Osteoblast (primary cell): Measurements from ENCODE around the gene TMPRSS11E. TPM values are rescaled to one million over a fixed set of nuclear protein-coding genes. Genes with fewer than 3 reads are reported as not detected.

Source experiments
- DNase-seq: peaks from one replicate; pipeline ENCODE4 v3.0.0; 2011; ENCODE audit warnings: low spot score, mixed read lengths; ENCODE audit not compliant: insufficient read length; ENCODE audit errors: missing footprints
- H2AFZ ChIP-seq: 2 replicates; pipeline ENCODE4 v1.6.0; 2011; ENCODE audit warnings: mild to moderate bottlenecking, low read length
- H3K27ac ChIP-seq: 2 replicates; pipeline ENCODE4 v1.5.1; 2011; ENCODE audit warnings: mild to moderate bottlenecking, low read depth, low read length, moderate library complexity
- H3K27me3 ChIP-seq: 2 replicates; pipeline ENCODE4 v1.6.0; 2012; ENCODE audit warnings: mild to moderate bottlenecking, control low read depth, inconsistent platforms, low read length, moderate library complexity; ENCODE audit not compliant: insufficient read depth
- H3K36me3 ChIP-seq: 2 replicates; pipeline ENCODE4 v1.5.1; 2011; ENCODE audit warnings: mild to moderate bottlenecking, low read length, control low read depth, moderate library complexity; ENCODE audit not compliant: insufficient read depth
- H3K4me1 ChIP-seq: 2 replicates; pipeline ENCODE4 v1.5.1; 2011; ENCODE audit warnings: mild to moderate bottlenecking, low read length, control low read depth, moderate library complexity; ENCODE audit not compliant: insufficient read depth
- H3K4me2 ChIP-seq: 2 replicates; pipeline ENCODE4 v1.6.0; 2011; ENCODE audit warnings: mild to moderate bottlenecking, low read length; ENCODE audit not compliant: insufficient read depth
- H3K4me3 ChIP-seq: fragments of 200-600 bp; sonication (generic); 3 replicates; pipeline ENCODE4 v1.5.1; 2012; ENCODE audit warnings: mild to moderate bottlenecking, low read length, inconsistent platforms; ENCODE audit not compliant: insufficient read depth
- H3K79me2 ChIP-seq: 2 replicates; pipeline ENCODE4 v1.6.0; 2012; ENCODE audit warnings: mild to moderate bottlenecking, low read length, control low read depth, inconsistent platforms; ENCODE audit not compliant: insufficient read depth
- H3K9me3 ChIP-seq: 2 replicates; pipeline ENCODE4 v1.5.1; 2011; ENCODE audit warnings: low read depth, low read length, control low read depth
- H4K20me1 ChIP-seq: 2 replicates; pipeline ENCODE4 v1.6.0; 2012; ENCODE audit warnings: mild to moderate bottlenecking, low read length, control low read depth; ENCODE audit not compliant: insufficient read depth
- CTCF ChIP-seq: IDR thresholded peaks from 2 replicates; pipeline ENCODE4 v1.5.1; 2011; ENCODE audit warnings: mild to moderate bottlenecking, low read depth, low read length, moderate library complexity; ENCODE audit errors: extremely low read depth
- total RNA-seq: library from RNA; depleted of rRNA; stranded (reverse); fragments of >200 nt; gene quantifications from 2 replicates; pipeline ENCODE4 v1.2.3, GENCODE V29; 2012

The TMPRSS11E gene
- total RNA-seq, 1 donor: not detected

GRCh38 chr4:68489338-68489737 is 42.1 kb downstream of the TMPRSS11E start:
- Histone ChIP-seq H2AFZ (no peak overlapping the region), H4K20me1 (no peaks in the 10 kb centered on the region), H3K4me2 (no peak overlapping the region), H3K4me1 (no peaks in the 10 kb centered on the region), H3K9me3 (no peaks in the 10 kb centered on the region), H3K79me2 (no peaks in the 10 kb centered on the region), H3K36me3 (no peaks in the 10 kb centered on the region), H3K4me3 (no peak overlapping the region), H3K27ac (no peak overlapping the region), H3K27me3 (no peaks in the 10 kb centered on the region)
- DNase-seq: peak; percentile 18
- no peak for TF ChIP-seq CTCF

GRCh38 chr4:68490826-68491457 is 43.7 kb downstream of the TMPRSS11E start:
- no peaks in the 10 kb centered on the region for H3K36me3 ChIP-seq

GRCh38 chr4:68494688-68495087 is 47.4 kb downstream of the TMPRSS11E start:
- Histone ChIP-seq H2AFZ (peak overlapping the region; percentile 15), H3K36me3 (no peaks in the 10 kb centered on the region)
- no peak for TF ChIP-seq CTCF

More at GRCh38 chr4:68490826-68491457, 43.7 kb downstream of the TMPRSS11E start:
- Histone ChIP-seq H3K4me3 (no peak overlapping the region), H2AFZ (no peak overlapping the region), H3K4me2 (no peak overlapping the region), H4K20me1 (no peaks in the 10 kb centered on the region), H3K27me3 (no peaks in the 10 kb centered on the region), H3K4me1 (no peaks in the 10 kb centered on the region), H3K27ac (no peak overlapping the region), H3K9me3 (no peaks in the 10 kb centered on the region), H3K79me2 (no peaks in the 10 kb centered on the region)
- TF ChIP-seq CTCF: no peak
- no peak for DNase-seq

GRCh38 chr4:68498413-68499007 is 51.2 kb downstream of the TMPRSS11E start:
- DNase-seq: peak; percentile 58
- Histone ChIP-seq H3K36me3 (no peaks in the 10 kb centered on the region), H3K79me2 (no peaks in the 10 kb centered on the region), H3K4me1 (no peaks in the 10 kb centered on the region), H4K20me1 (no peaks in the 10 kb centered on the region), H3K27ac (no peak overlapping the region), H2AFZ (no peak overlapping the region), H3K4me2 (no peak overlapping the region), H3K27me3 (no peaks in the 10 kb centered on the region), H3K9me3 (no peaks in the 10 kb centered on the region), H3K4me3 (no peak overlapping the region)
- peak; percentile 84 for TF ChIP-seq CTCF

More at GRCh38 chr4:68494688-68495087, 47.4 kb downstream of the TMPRSS11E start:
- H3K9me3 ChIP-seq: no peaks in the 10 kb centered on the region
- no peak overlapping the region for H3K27ac ChIP-seq
- no peaks in the 10 kb centered on the region for H3K79me2 ChIP-seq
- no peak for DNase-seq
- no peaks in the 10 kb centered on the region for H3K27me3 ChIP-seq
- H3K4me3 ChIP-seq: no peak overlapping the region
- H4K20me1 ChIP-seq: no peaks in the 10 kb centered on the region
- H3K4me1 ChIP-seq: no peaks in the 10 kb centered on the region
- no peak overlapping the region for H3K4me2 ChIP-seq
